HG02981 (cell line): Measurements from ENCODE around the gene DOC2B.
"Not testable (repeated sequence)": the region's sequence is repeated elsewhere in the genome, so short reads cannot be mapped to it uniquely, and the experiment has no call there.

Source experiments
- ATAC-seq: cut with Tn5 transposase; IDR thresholded peaks from one replicate; pipeline ENCODE4 v1.9.1; 2021; ENCODE audit warnings: mild to moderate bottlenecking, moderate library complexity; ENCODE audit not compliant: unreplicated experiment

The DOC2B gene

DNA sequence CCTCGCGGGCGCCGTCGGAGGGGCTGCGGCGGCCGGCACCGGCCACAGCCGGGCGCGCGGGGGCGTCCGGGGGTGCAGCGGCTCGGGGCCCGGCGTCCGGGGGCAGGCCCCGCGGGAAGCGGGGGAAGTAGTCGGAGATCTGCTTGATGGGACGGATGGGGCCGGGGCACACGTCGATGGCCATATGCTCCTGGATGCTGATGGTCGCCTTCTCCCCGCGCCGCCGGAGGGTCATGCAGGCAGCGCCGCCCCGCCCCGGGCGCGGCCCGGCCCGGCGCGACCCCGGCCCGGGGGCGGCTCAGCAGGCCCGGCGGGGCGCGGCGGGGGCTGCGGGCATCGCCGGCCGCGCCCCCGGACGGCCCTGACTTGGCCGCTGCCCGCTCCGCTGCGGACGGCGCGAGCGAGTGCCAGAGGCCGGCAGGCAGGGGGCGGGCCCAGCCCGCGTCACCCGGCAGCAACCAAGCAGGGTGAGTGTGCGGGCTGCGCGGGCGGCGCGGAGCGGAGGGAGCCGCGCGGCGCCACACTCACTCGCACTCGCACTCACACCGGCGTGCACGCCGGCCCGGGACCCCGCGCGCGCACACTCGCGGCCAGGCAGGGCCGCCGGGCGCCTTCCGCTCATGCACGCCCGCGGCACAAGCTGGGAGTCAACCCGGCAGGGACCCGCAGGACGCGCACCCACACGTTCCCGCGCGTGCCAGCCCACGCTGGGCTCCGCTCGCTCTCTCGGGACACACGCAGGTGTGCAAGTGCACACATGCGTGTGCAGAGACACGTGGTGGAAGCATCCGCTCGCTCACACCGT, at the start of gene DOC2B:
Gene DOC2B (minus strand): TSS at position 406 of the 805 bp plus-strand sequence. CDS start 171 bp downstream, at position 235.
- no peak for ATAC-seq

DNA sequence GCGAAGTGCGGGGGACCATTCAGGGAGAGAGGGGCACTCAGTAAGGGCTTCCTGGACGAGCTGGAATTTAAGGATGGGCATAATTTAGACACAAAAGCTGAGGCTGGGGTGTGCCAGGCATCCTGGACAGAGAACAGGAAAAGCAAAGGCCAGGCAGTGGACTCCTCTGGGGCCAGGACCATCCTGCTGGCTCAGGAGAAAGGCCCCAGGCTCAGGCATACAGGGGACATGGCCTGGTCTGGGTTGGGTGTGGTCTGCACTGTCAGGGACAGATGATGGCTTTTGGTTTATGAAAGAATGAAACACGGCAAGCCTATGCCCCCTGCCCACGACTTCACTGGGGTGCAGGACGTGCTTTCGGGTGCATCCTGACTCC, 48.9 kb upstream of the DOC2B start:
- ATAC-seq: no peak

DNA sequence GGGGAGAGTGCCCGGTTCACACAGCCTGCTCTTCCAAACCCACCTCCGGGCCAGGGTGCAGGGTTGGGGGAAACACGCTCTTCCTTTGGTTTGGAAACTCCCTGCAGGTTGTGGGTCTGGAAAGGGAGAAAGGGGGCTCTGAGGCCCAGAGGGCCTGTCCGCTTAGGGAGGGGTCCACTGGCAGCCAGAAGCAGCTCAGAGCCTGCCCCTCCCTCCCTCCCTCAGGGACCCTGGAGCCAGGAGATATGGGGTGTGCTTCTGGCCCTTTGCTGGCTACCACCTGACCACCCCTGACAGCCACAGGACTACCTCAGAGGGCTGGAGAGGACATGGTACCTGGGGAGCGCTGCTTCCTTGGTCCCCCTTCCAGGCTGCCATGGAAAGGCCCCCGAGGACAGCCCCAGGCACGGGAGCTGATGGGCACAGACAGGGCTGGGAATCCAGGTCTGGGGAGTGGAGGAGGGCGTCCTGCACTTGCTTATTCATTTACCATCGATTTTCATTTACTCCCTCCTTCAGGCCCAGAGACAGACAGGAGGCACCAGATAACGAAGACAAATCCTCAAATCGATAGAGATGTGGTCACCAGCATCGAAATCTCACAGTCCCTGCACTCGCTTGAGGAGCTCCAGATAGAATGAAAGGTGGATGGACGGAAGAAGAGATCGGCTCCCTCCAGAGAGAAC, 48.4 kb upstream of the DOC2B start:
- ATAC-seq: no peak

DNA sequence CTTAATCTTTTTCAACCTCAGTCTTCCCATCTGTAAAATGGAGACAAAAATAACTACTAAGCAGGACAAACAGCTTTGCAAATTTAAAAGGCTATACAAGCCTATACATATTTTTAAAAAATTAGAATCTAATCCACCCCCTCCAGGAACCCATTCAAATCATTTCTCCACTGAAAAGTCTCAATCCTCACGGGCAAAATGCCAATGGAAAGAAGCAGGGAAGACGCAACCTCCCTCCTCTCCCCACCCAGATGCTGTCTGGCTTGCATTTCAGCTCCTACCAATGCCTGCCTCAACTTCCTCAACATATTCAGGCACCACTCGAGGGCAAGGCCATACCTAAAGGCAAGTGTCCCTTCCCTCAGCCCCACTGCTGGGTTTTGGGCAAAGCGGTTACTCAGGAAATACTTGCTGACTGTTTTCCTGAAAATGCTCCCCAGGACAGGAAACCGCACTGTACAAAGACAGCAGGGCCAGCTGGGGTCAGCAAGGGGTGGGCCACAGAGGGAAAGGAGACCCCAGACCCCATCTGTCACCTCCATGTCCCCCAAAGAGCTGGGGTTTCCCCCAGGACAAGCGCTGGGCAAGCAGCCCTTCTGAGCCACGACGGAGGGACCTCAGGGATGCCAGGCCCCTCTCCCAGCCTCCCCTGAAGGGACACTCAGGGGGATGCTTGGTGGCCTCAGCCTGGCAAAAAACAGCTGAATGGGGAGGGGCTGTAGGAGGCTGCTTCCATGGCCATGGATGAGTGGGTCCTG, 47.7 kb upstream of the DOC2B start:
- no peak for ATAC-seq

DNA sequence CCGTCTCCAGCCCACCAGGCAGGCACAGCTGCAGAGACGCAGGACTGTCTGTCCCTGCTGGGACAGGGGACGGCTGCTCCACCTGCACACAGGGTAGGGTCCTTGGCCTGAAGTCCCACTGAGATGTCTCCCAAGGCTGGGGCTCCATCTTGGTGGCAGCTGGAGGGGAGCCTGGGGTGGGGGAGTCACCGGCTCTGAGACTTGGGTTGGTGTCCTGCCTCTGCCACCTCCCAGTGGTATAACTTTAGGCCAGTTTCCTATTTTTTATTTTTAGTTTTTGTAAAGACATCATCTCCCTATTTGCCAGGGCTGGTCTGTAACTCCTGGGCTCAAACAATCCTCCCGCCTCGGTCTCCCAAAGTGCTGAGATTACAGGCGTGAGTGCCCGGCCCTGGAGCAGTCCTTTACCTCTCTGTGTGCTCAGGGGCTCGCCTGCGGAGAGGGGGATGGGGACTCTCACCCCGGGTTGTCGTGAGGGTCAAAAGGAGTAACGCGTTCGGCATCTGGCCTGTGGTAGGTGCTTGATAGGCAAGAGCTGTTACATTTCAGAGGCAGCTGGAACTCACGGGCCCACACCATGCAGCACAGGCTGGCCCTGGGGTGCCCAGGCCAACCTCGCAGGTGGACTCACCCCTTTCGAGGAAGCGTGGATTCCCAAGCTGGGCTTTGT, 46.6 kb upstream of the DOC2B start:
- ATAC-seq: no peak

DNA sequence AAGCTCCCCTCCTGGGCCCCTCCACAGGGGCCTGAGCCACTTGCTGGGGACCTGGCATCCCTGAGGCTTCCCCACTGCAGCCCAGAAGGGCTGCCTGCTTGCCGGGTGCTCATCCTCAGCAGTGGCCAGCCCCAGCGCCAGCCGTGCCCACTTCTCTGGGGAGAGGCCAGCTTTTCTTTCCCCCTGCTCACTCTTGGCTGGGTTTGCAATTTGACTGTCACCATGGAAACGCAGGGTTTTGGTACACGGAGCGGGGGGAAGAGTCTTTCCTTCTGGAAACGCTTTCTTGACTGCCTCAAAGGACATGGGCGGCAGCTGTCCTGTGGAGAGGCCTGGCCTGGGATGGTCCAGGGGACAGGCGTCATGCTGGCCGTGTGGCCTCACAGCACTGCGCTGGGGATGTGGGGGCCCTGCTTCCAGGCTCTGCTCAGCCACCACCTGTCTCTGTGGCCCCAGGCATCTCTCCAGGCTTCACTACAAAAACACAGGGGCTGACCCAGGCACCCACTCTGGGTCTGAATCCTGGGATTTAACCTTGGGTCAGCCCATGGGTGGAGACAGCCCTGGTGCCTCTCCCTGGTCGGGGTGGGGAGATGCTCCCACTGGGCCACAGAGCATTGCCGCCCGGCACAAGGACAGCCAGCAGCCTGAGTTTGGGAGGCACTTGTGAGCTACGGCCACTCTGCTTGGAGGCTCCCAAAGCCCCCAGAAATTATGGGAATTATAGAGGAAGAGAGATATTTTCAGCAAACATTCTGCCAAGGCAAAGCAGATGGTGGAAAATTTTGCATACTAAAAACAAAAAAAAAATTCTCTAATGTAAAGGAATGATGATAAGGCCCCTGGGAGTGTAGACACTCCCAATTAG, 45.9 kb upstream of the DOC2B start:
- no peak for ATAC-seq

DNA sequence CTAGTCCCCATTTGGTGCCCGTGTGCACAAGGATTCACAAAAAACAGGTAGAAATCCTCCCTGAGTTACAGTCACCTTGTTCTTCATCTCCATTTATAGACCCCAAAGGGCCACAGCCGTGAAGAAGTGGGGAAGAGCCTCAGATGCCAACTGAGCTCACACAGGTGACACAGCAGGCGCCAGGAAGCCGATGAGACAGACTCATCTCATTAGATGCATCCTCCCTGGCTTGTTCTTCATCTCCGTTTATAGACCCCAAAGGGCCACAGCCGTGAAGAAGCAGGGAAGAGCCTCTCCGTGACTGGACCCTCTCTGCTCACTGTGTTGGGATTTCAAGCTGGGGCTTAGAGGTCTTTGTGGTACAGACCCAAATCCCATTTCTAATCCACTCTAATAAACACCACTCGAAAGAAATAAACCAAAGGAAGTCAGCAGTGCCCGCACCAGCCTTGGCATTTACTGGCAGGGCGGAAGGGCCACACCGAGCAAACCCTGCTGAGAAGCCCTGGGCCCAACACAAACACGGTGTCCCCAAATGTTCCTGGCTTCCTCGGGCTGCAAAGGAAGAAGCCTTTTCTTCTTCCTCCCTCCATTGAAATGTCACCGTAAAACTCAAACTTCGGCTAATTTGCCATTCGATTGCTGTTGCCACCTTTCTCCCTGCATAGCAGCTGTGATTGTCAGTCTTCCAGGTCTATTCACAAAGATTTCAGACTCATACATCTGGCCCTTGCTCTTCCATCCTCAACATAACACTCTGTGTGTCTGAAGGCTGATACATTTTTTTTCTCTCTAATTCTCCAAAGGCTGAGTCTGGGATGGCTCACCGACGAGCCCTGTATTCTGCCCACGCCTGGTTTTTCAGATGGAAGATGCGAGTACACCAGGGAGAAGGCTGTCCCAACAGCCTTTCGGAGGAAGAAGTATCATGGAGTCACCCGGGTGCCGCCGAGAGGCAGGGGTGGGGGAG, 44.9 kb upstream of the DOC2B start:
- ATAC-seq: no peak

DNA sequence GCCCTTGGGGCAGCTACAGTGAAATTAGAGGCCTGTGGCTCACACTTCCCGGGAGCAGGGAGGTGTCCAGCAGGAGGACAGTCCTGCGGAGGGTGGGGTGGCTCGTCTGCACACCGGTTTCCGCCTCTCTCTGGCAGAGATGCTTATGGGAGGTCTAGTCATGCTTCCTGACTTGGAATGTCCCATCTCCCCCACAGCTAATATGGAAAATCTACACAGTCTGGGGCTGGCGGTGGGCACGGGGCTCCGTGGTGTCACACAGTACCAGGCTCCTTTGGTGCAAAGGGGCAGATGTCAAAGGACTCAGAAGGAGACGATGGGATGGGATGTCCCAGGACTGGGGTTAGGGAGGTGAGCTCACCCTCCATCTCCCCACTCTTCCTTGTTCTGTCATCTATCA, 44.1 kb upstream of the DOC2B start:
- ATAC-seq: no peak

DNA sequence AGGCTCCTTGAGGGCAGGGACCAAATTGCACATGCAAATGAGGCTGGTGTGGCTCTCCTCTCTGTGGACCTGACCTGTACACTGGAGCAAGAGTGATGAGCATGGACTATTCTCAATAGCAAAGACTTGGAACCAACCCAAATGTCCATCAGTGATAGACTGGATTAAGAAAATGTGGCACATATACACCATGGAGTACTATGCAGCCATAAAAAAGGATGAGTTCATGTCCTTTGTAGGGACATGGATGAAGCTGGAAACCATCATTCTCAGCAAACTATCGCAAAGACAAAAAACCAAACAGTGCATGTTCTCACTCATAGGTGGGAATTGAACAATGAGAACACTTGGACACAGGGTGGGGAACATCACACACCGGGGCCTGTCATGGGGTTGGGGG, 43.1 kb upstream of the DOC2B start:
- ATAC-seq: not testable (repeated sequence)

DNA sequence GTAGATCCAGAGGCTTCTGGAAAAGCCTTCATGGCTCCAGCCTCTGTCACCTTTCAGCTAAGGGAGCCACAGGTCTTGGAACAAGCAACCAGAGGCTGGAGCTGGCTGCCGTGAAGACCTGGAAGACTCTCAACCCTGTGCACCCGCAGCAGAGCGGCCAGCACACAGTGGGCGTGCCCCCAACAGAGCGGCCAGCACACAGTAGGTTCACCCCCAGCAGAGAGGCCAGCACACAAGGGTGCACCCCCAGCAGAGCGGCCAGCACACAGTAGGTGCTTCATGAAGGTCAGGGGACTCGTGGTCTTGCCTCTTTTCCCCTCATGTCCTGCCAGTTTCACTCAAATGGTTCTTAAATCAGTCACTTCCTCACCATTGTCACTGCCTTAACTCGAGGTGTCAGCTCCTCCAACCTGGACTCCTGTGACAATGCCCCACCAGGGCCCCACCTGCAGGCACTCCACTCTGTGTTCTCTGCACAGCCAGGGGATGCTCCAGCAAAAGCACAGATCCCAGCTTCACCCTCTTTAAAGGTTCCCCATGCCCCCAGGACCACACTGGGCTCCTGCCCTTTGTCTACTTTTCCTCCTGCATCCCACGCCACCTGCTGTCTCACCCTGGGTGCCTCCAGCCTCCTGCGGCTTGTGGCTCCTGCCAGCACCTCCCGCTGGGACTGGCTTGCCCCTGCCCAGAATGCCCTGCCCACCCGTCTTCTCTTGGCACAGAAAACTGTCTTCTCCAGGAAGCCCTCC, 42.4 kb upstream of the DOC2B start:
- ATAC-seq: no peak

DNA sequence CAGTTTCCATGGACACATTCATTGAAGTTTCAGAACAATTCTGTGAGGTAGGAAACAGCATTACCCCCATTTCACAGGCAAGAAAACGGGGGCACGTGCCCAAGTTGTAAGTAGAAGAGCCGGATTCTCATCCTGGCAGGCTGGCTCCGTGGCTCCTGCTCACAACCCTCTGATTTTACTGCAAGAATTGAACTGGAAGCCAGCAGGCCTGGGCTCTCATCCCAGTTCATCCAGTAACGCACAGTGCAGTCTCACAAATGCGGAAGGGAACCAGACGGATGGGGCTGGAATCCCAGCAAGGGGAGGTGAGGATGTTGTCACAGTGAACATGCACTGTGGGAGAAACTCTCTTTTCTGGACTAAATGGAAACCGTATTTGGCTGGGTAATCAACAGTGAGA, 40.7 kb upstream of the DOC2B start:
- ATAC-seq: no peak

DNA sequence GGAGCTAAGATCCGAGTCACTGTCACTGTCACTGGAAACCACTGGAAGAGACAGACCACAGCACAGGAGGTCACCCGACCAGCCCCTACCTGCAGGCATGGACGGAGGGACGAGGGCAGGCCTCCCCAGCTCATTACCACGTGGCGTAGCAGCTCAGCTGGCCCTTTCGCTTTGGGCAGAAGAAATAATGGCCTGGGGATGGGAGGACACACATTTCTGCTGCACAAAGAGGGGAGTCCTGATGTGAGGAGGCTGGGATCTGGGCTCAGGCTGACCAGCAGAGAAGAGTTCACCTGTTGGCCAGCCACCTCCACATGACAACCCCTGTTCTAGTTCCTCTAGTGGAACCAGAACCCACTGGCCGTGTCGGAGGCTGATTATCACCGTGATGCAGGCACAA, 38.2 kb upstream of the DOC2B start:
- no peak for ATAC-seq

DNA sequence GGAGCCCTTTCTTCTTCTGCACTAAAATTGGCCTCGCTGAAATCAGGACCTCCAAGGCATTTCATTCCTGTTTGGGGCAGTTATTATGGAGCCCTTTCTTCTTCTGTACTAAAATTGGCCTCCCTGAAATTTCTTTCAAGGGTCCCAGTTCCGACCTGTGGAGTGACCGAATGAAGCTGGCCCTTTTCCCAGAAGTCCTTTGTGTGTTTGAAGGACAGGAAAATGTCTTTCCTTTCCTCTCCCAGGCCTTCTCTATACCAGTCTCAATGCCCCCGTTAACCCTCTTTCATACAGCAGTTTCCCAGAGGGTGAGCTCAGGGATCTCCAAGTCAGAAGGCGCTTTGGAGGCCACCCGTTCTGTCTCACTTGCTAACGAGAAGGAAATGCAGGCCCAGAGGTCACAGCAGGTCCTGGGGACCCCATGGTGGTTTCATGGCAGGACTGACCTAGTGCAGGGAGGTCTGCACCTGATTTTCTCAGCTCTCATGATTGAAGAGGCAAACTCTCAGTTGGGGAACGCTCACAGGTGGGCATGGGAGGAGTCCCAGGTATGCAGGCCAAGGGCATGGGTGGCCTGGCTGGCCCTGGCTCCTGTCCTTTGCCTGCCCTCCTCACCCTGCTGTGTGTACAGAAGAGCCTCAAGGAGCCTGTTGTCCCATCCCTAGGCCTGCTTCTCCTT, 37.1 kb upstream of the DOC2B start:
- no peak for ATAC-seq

DNA sequence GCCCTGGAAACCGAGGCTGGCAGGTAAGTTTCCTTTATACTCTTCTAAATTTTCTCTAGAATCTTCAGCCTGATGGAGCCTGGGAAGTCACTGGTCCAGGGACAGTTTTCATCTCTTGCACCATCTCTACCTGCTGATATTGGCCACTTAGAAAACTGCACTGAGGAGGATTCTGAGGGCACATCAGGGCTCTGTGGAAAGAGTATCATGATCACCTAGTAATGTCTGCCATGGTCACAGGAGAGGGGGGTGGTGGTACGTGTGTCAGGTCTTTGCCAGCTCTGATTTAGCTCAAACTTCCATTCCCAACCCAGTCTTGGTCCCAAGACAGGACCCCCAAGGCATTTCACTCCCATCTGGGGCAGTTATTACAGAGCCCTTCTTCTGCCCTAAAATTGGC, 35.2 kb upstream of the DOC2B start:
- ATAC-seq: no peak

DNA sequence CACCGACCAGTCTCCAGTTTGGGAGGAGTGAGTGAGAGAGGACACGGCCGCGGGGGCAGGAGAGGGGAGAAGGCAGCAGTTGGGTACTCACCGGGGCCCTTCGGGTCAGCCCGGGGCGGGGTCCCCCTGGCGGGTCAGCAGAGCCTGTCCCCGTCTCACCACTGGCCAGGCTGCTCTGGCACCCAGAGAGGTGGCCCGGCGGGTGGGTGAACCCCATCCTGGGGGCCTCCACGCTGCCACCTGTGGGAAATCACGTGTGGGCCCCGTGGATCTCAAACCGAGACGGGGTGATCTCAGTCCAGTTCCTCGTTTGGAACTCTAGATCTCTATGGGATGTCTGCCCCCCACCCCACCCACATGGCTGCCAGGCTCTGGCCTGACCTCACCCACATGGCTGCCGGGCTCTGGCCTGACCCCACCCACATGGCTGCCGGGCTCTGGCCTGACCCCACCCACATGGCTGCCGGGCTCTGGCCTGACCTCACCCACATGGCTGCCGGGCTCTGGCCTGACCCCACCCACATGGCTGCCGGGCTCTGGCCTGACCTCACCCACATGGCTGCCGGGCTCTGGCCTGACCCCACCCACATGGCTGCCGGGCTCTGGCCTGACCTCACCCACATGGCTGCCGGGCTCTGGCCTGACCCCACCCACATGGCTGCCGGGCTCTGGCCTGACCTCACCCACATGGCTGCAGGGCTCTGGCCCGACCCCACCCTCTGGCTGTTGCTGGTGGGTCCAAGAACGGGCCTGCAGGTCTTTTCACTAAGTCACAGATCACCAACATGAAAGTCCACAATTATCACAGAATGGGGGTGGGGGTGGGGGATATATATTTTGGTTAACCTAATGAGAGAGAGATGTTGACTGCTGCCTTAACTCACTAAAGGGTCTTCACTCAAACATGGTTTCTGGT, 34.4 kb upstream of the DOC2B start:
- ATAC-seq: not testable (repeated sequence)

DNA sequence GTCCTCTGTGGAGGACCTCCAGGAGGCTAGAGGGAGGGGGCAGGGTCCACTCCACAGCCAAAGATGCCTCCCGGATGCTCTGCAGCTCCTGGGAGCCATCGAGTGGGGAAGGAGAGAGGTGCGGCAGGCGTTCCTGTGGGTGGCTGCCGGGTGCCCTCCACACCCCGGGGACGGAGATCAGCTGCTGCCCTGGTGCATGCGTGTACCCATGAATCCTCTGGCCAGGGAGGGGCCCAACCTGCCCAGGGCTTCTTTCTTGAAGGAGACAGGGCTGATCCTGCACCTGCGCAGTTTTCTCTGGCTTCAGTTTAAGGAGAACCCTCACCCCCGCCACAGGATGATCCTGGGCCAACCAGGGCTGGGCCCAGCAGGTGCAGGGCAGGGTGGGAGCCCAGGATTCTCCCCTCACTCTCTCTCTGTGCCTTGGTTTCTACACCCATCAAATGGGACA, 33.5 kb upstream of the DOC2B start:
- no peak for ATAC-seq
